Measurements from ENCODE around the gene SLC25A22. TPM values are rescaled to one million over a fixed set of nuclear protein-coding genes. Genes with fewer than 3 reads are reported as not detected.

The SLC25A22 gene
- total RNA-seq, 6 experiments from 2014 or later, result 20.6 to 40.2 (median 29.9) TPM

- ATAC-seq, result no peak
- no CpG with 5 or more reads among the region's 3 CpGs for WGBS (ENCODE audit: insufficient coverage, low coverage, low lambda C conversion rate, missing lambda C conversion rate)
- no peak for TF ChIP-seq CTCF (IDR thresholded peaks at IDR 0.05)
- no peak for TF ChIP-seq POLR2A (IDR thresholded peaks at IDR 0.05)
- H3K4me1 ChIP-seq, result no peaks in the 10 kb centered on the region
- no peaks in the 10 kb centered on the region for H3K36me3 ChIP-seq
- H3K9me3 ChIP-seq, result no peaks in the 10 kb centered on the region
- no peak overlapping the region for H3K4me3 ChIP-seq
- intact Hi-C loops (cut with DNase I), result no loop called here
- DNase-seq, result no peak
- no peaks in the 10 kb centered on the region for H3K27me3 ChIP-seq
- no peak overlapping the region for H3K27ac ChIP-seq
Measured at GRCh38 chr11:742156-742546, 55.9 kb downstream of the SLC25A22 start.

Small RNA genes lying within 50 kb of the gene (small RNA-seq; reads per million reads assigned to genes)
- 0 reads per million in 2 experiments for gene SNORA52

Other genes starting within 250 kb of the SLC25A22 start
- 10 to 100 TPM in 1 of 6 experiments, 1 to 10 TPM in 5; 4.7 to 14.7 (median 7.9) TPM for gene LMNTD2, start 237.5 kb downstream of the SLC25A22 start, total RNA-seq
- 10 to 100 TPM; 20.5 to 61.1 (median 39.5) TPM for gene RASSF7, start 237.3 kb downstream of the SLC25A22 start, total RNA-seq
- gene PHRF1, start 221.8 kb downstream of the SLC25A22 start, total RNA-seq, result 10 to 100 TPM; 15.4 to 21.9 (median 20.3) TPM
- gene IRF7, start 182.3 kb downstream of the SLC25A22 start, total RNA-seq, result 10 to 100 TPM; 27.3 to 72.8 (median 47.7) TPM
- 100 to 1,000 TPM in 2 of 6 experiments, 10 to 100 TPM in 4; 59.4 to 162 (median 80.7) TPM for gene CDHR5, start 173.3 kb downstream of the SLC25A22 start, total RNA-seq
- not detected for gene SCT, start 171.1 kb downstream of the SLC25A22 start, total RNA-seq
- under 1 TPM in 4 of 6 experiments, not detected in 2; 0.31 to 0.90 (median 0.41) TPM for gene DRD4, start 161.0 kb downstream of the SLC25A22 start, total RNA-seq
- gene DEAF1, start 103.1 kb downstream of the SLC25A22 start, total RNA-seq, result 10 to 100 TPM; 11.3 to 17.9 (median 14.0) TPM
- 10 to 100 TPM in 3 of 6 experiments, 1 to 10 TPM in 3; 6.9 to 15.5 (median 10.5) TPM for gene TMEM80, start 102.5 kb downstream of the SLC25A22 start, total RNA-seq
- gene EPS8L2, start 92.0 kb downstream of the SLC25A22 start, total RNA-seq, result 100 to 1,000 TPM in 5 of 6 experiments, 10 to 100 TPM in 1; 95.8 to 184 (median 120) TPM
- 100 to 1,000 TPM; 102 to 184 (median 150) TPM for gene TALDO1, start 50.8 kb downstream of the SLC25A22 start, total RNA-seq
- 10 to 100 TPM; 15.8 to 31.9 (median 27.7) TPM for gene GATD1, start 20.8 kb downstream of the SLC25A22 start, total RNA-seq
- not detected for gene CEND1, start 8.2 kb downstream of the SLC25A22 start, total RNA-seq
- gene PIDD1, start 7.0 kb upstream of the SLC25A22 start, total RNA-seq, result 10 to 100 TPM in 2 of 6 experiments, 1 to 10 TPM in 4; 6.5 to 11.8 (median 9.8) TPM
- gene RPLP2, start 11.7 kb upstream of the SLC25A22 start, total RNA-seq, result 100 to 1,000 TPM; 212 to 574 (median 457) TPM
- 10 to 100 TPM; 33.2 to 97.1 (median 69.6) TPM for gene PNPLA2, start 20.6 kb upstream of the SLC25A22 start, total RNA-seq
- 1 to 10 TPM; 2.2 to 4.0 (median 3.1) TPM for gene CRACR2B, start 29.6 kb upstream of the SLC25A22 start, total RNA-seq
- 100 to 1,000 TPM in 5 of 6 experiments, 10 to 100 TPM in 1; 70.8 to 156 (median 135) TPM for gene CD151, start 34.7 kb upstream of the SLC25A22 start, total RNA-seq
- 10 to 100 TPM; 34.5 to 88.1 (median 72.9) TPM for gene POLR2L, start 44.2 kb upstream of the SLC25A22 start, total RNA-seq
- 10 to 100 TPM; 14.9 to 80.6 (median 30.5) TPM for gene TSPAN4, start 44.6 kb upstream of the SLC25A22 start, total RNA-seq
- gene CHID1, start 112.5 kb upstream of the SLC25A22 start, total RNA-seq, result 100 to 1,000 TPM in 1 of 6 experiments, 10 to 100 TPM in 5; 61.1 to 157 (median 78.7) TPM
- gene AP2A2, start 127.6 kb upstream of the SLC25A22 start, total RNA-seq, result 10 to 100 TPM; 41.4 to 66.7 (median 53.8) TPM
- 1 to 10 TPM in 2 of 6 experiments, under 1 TPM in 4; 0.31 to 2.1 (median 0.72) TPM for gene MUC6, start 238.4 kb upstream of the SLC25A22 start, total RNA-seq